Neural cell (in vitro differentiated cells): ENCODE measurements around the gene ZDHHC11. TPM values are rescaled to one million over a fixed set of nuclear protein-coding genes. Genes with fewer than 3 reads are reported as not detected.
"Not testable (repeated sequence)": the region's sequence is repeated elsewhere in the genome, so short reads cannot be mapped to it uniquely, and the experiment has no call there.

Source experiments
- H2AFZ ChIP-seq: fragments of 200-600, 300-800 bp; sonication (generic), shearing (Covaris generic); 2 replicates; pipeline ENCODE4 v1.6.0; 2014; ENCODE audit warnings: low read depth, mild to moderate bottlenecking, antibody characterized with exemption, low read length, moderate library complexity
- H3F3A ChIP-seq: fragments of 200-600 bp; shearing (Covaris generic); 2 replicates; pipeline ENCODE4 v1.6.1; 2016; ENCODE audit warnings: mild to moderate bottlenecking, moderate library complexity, mixed read lengths, antibody characterized with exemption, low read length; ENCODE audit not compliant: insufficient read depth, poor library complexity, severe bottlenecking
- H3K27ac ChIP-seq: fragments of 200-600, 300-800 bp; sonication (generic), shearing (Covaris generic); 2 replicates; pipeline ENCODE4 v1.5.1; 2014; ENCODE audit warnings: mild to moderate bottlenecking, low read length, moderate library complexity
- H3K27me3 ChIP-seq: fragments of 300-800, 200-600 bp; sonication (generic), shearing (Covaris generic); 2 replicates; pipeline ENCODE4 v1.6.0; 2014; ENCODE audit warnings: mild to moderate bottlenecking, low read depth, low read length, moderate library complexity; ENCODE audit not compliant: insufficient read depth
- H3K36me3 ChIP-seq: fragments of 300-800, 200-600 bp; sonication (generic), shearing (Covaris generic); 2 replicates; pipeline ENCODE4 v1.5.1; 2014; ENCODE audit warnings: mild to moderate bottlenecking, antibody characterized with exemption, low read length, moderate library complexity; ENCODE audit not compliant: insufficient read depth
- H3K4me2 ChIP-seq: fragments of 300-800, 200-600 bp; sonication (generic), shearing (Covaris generic); 2 replicates; pipeline ENCODE4 v1.6.0; 2014; ENCODE audit warnings: mild to moderate bottlenecking, low read length
- H3K4me3 ChIP-seq: fragments of 300-800, 200-600 bp; sonication (generic), shearing (Covaris generic); 2 replicates; pipeline ENCODE4 v1.5.1; 2014; ENCODE audit warnings: mild to moderate bottlenecking, low read length, moderate library complexity
- H3K79me2 ChIP-seq: fragments of 200-600 bp; shearing (Covaris generic); replicated peaks from 2 replicates; pipeline ENCODE4 v1.6.0; 2014; ENCODE audit warnings: mild to moderate bottlenecking, low read length, moderate library complexity; ENCODE audit not compliant: insufficient read depth
- H3K9ac ChIP-seq: fragments of 300-800, 200-600 bp; sonication (generic), shearing (Covaris generic); 2 replicates; pipeline ENCODE4 v1.6.1; 2016; ENCODE audit warnings: mild to moderate bottlenecking, low read length, mixed read lengths
- H3K9me2 ChIP-seq: fragments of 200-600 bp; shearing (Covaris generic); 2 replicates; pipeline ENCODE4 v1.6.1; 2016; ENCODE audit warnings: mild to moderate bottlenecking, low read length, mixed read lengths; ENCODE audit not compliant: insufficient read depth
- H3K9me3 ChIP-seq: fragments of 200-600, 300-800 bp; sonication (generic), shearing (Covaris generic); 2 replicates; pipeline ENCODE4 v1.6.1; 2016; ENCODE audit warnings: mild to moderate bottlenecking, mixed run types, low read length, moderate library complexity, mixed read lengths
- H4K20me1 ChIP-seq: fragments of 200-600 bp; shearing (Covaris generic); 2 replicates; pipeline ENCODE4 v1.6.1; 2016; ENCODE audit warnings: mild to moderate bottlenecking, mixed run types; ENCODE audit not compliant: insufficient read depth
- EP300 ChIP-seq: fragments of 450-650 bp; conservative IDR thresholded peaks from 2 replicates; pipeline ENCODE4 v1.6.1; 2014; ENCODE audit warnings: antibody characterized with exemption, mild to moderate bottlenecking, moderate library complexity; ENCODE audit not compliant: poor library complexity, severe bottlenecking
- EZH2 ChIP-seq: fragments of 200-600, 300-800 bp; shearing (Covaris generic), sonication (generic); IDR thresholded peaks from 2 replicates; pipeline ENCODE4 v1.6.1; 2014; ENCODE audit warnings: antibody characterized with exemption, low read length, borderline replicate concordance, mild to moderate bottlenecking; ENCODE audit not compliant: insufficient read depth, poor library complexity, severe bottlenecking
- MXI1 ChIP-seq: fragments of 450-650 bp; conservative IDR thresholded peaks from 2 replicates; pipeline ENCODE4 v1.6.1; 2014; ENCODE audit warnings: antibody characterized with exemption, mild to moderate bottlenecking; ENCODE audit not compliant: poor library complexity, severe bottlenecking
- POLR2AphosphoS5 ChIP-seq: IDR thresholded peaks from 2 replicates; pipeline ENCODE4 v1.6.1; 2012
- RAD21 ChIP-seq: fragments of 450-650 bp; conservative IDR thresholded peaks from 2 replicates; pipeline ENCODE4 v1.6.1; 2014; ENCODE audit warnings: antibody characterized with exemption, mild to moderate bottlenecking, moderate library complexity
- SMC3 ChIP-seq: fragments of 450-650 bp; conservative IDR thresholded peaks from 2 replicates; pipeline ENCODE4 v1.6.1; 2014; ENCODE audit warnings: antibody characterized with exemption, mild to moderate bottlenecking, moderate library complexity; ENCODE audit not compliant: poor library complexity
- TAF1 ChIP-seq: IDR thresholded peaks from 2 replicates; pipeline ENCODE4 v1.6.1; 2012; ENCODE audit warnings: low read depth
- polyA plus RNA-seq: library from polyadenylated mRNA; depleted of rRNA; stranded (reverse); fragments of >200 nt; gene quantifications from 2 replicates; pipeline ENCODE4 v1.2.3, GENCODE V29; 2014
- TF ChIP-seq, protein P1 (sequence below): fragments of 450-650 bp; IDR thresholded peaks from 2 replicates; pipeline ENCODE4 v1.5.1; 2014; ENCODE audit warnings: antibody characterized with exemption, mild to moderate bottlenecking, moderate library complexity; ENCODE audit not compliant: poor library complexity, severe bottlenecking
- TF ChIP-seq, protein P2 (sequence below): IDR thresholded peaks from 2 replicates; pipeline ENCODE4 v1.6.1; 2012; ENCODE audit warnings: borderline replicate concordance

ZDHHC11 gene
- polyA plus RNA-seq, 1 donor from 2014 or later, result 11.4 TPM

- H3K9ac ChIP-seq, H3K4me3 ChIP-seq, H3K9me3 ChIP-seq, H3K36me3 ChIP-seq, H3K79me2 ChIP-seq, H2AFZ ChIP-seq, H3K27ac ChIP-seq, H4K20me1 ChIP-seq, H3F3A ChIP-seq, H3K27me3 ChIP-seq, H3K9me2 ChIP-seq, H3K4me2 ChIP-seq: not testable (repeated sequence)
These were observed 39.4 kb downstream of the ZDHHC11 start for GRCh38 chr5:811384-811783.

- not testable (repeated sequence) for H3K9ac ChIP-seq, H3F3A ChIP-seq, H3K9me2 ChIP-seq, H3K27me3 ChIP-seq, H3K4me3 ChIP-seq, H3K27ac ChIP-seq, H3K79me2 ChIP-seq, H3K4me2 ChIP-seq, H3K9me3 ChIP-seq, H4K20me1 ChIP-seq, H2AFZ ChIP-seq, H3K36me3 ChIP-seq
These were observed 42.9 kb downstream of the ZDHHC11 start for GRCh38 chr5:807719-808514.

GRCh38 chr5:801472-801871 lies 49.3 kb downstream of the ZDHHC11 start:
- no peaks in the 10 kb centered on the region for H3K79me2 ChIP-seq
- H3K27me3 ChIP-seq, result no peaks in the 10 kb centered on the region
- no peaks in the 10 kb centered on the region for H3K9me2 ChIP-seq
- no peaks in the 10 kb centered on the region for H3K36me3 ChIP-seq
- H4K20me1 ChIP-seq, result no peaks in the 10 kb centered on the region
- H3K4me3 ChIP-seq, result no peak overlapping the region
- H2AFZ ChIP-seq, result no peak overlapping the region
- no peak overlapping the region for H3K9ac ChIP-seq
- H3K9me3 ChIP-seq, result no peaks in the 10 kb centered on the region
- H3F3A ChIP-seq, result no peaks in the 10 kb centered on the region
- no peak for TF ChIP-seq TAF1
- TF ChIP-seq, protein P1, sequence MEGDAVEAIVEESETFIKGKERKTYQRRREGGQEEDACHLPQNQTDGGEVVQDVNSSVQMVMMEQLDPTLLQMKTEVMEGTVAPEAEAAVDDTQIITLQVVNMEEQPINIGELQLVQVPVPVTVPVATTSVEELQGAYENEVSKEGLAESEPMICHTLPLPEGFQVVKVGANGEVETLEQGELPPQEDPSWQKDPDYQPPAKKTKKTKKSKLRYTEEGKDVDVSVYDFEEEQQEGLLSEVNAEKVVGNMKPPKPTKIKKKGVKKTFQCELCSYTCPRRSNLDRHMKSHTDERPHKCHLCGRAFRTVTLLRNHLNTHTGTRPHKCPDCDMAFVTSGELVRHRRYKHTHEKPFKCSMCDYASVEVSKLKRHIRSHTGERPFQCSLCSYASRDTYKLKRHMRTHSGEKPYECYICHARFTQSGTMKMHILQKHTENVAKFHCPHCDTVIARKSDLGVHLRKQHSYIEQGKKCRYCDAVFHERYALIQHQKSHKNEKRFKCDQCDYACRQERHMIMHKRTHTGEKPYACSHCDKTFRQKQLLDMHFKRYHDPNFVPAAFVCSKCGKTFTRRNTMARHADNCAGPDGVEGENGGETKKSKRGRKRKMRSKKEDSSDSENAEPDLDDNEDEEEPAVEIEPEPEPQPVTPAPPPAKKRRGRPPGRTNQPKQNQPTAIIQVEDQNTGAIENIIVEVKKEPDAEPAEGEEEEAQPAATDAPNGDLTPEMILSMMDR, result no peak
- TF ChIP-seq EZH2, result no peak
- no peak for TF ChIP-seq EP300
- no peak for TF ChIP-seq MXI1
- TF ChIP-seq RAD21, result no peak
- no peak for TF ChIP-seq SMC3
- TF ChIP-seq POLR2AphosphoS5, result no peak
- TF ChIP-seq, protein P2, sequence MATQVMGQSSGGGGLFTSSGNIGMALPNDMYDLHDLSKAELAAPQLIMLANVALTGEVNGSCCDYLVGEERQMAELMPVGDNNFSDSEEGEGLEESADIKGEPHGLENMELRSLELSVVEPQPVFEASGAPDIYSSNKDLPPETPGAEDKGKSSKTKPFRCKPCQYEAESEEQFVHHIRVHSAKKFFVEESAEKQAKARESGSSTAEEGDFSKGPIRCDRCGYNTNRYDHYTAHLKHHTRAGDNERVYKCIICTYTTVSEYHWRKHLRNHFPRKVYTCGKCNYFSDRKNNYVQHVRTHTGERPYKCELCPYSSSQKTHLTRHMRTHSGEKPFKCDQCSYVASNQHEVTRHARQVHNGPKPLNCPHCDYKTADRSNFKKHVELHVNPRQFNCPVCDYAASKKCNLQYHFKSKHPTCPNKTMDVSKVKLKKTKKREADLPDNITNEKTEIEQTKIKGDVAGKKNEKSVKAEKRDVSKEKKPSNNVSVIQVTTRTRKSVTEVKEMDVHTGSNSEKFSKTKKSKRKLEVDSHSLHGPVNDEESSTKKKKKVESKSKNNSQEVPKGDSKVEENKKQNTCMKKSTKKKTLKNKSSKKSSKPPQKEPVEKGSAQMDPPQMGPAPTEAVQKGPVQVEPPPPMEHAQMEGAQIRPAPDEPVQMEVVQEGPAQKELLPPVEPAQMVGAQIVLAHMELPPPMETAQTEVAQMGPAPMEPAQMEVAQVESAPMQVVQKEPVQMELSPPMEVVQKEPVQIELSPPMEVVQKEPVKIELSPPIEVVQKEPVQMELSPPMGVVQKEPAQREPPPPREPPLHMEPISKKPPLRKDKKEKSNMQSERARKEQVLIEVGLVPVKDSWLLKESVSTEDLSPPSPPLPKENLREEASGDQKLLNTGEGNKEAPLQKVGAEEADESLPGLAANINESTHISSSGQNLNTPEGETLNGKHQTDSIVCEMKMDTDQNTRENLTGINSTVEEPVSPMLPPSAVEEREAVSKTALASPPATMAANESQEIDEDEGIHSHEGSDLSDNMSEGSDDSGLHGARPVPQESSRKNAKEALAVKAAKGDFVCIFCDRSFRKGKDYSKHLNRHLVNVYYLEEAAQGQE, result no peak
- no peak overlapping the region for H3K4me2 ChIP-seq
- no peak overlapping the region for H3K27ac ChIP-seq

GRCh38 chr5:801055-801454 lies 49.7 kb downstream of the ZDHHC11 start:
- H3K79me2 ChIP-seq, H3K9me3 ChIP-seq, H3K27me3 ChIP-seq, H3K4me2 ChIP-seq, H3K27ac ChIP-seq, H2AFZ ChIP-seq, H3K36me3 ChIP-seq, H3F3A ChIP-seq, H3K9ac ChIP-seq, H4K20me1 ChIP-seq, H3K4me3 ChIP-seq, H3K9me2 ChIP-seq: not testable (repeated sequence)

GRCh38 chr5:798505-799138 lies 52.2 kb downstream of the ZDHHC11 start:
- H3K9ac ChIP-seq, H3K9me2 ChIP-seq, H3F3A ChIP-seq, H3K4me2 ChIP-seq, H3K27ac ChIP-seq, H3K79me2 ChIP-seq, H2AFZ ChIP-seq, H3K9me3 ChIP-seq, H3K27me3 ChIP-seq, H4K20me1 ChIP-seq, H3K36me3 ChIP-seq, H3K4me3 ChIP-seq: not testable (repeated sequence)
